ENCODE data around the gene BCL10.
A peak's percentile ranks its signal among the peaks of the same experiment; 100 is the strongest.

- TF ChIP-seq CTCF (conservative IDR thresholded peaks at IDR 0.05) (peak; percentile 48; the same call in 1 of the 2 replicates), EZH2 (IDR thresholded peaks at IDR 0.05; ENCODE audit: low read depth) (no peak)
These were observed 6.0 kb upstream of the BCL10 start for GRCh38 chr1:85282424-85282823.
